HG02571 (cell line): ENCODE results near the gene DOK3.

Experiments
- ATAC-seq: cut with Tn5 transposase; IDR thresholded peaks from one replicate; pipeline ENCODE4 v1.9.1; 2021; ENCODE audit warnings: mild to moderate bottlenecking, moderate library complexity; ENCODE audit not compliant: unreplicated experiment

Gene DOK3, protein sequence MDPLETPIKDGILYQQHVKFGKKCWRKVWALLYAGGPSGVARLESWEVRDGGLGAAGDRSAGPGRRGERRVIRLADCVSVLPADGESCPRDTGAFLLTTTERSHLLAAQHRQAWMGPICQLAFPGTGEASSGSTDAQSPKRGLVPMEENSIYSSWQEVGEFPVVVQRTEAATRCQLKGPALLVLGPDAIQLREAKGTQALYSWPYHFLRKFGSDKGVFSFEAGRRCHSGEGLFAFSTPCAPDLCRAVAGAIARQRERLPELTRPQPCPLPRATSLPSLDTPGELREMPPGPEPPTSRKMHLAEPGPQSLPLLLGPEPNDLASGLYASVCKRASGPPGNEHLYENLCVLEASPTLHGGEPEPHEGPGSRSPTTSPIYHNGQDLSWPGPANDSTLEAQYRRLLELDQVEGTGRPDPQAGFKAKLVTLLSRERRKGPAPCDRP

DNA sequence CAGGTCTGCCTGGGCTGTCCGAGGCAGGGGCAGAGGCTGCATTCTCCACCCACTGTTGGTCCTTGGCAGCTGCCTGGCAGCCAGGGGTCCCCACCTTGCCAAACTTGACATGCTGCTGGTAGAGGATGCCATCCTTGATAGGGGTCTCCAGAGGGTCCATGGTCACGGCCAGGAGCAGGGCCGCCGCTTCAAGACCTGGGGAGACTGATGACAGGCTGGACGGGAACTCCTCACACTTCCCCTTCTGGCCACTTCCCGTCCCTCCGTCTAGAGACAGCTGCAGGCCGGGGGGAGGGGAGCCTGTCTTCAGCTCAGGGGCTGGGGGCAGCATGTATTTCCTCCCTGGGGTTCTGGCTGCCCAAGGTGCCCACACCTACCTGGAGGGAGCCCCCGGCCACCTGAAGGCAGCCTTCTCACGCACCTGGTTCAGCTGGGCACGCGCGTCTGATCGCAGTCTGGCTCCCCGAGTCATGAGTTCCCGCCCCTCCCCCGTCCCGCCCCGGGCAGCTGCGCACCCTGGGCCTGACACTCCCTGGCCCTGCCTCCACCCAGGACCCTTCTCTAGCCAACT lies at the start of gene DOK3:
Gene DOK3 (minus strand): TSS at position 446 of the 571 bp plus-strand sequence. CDS start 286 bp downstream, at position 160.
- peak; percentile 32 for ATAC-seq

DNA sequence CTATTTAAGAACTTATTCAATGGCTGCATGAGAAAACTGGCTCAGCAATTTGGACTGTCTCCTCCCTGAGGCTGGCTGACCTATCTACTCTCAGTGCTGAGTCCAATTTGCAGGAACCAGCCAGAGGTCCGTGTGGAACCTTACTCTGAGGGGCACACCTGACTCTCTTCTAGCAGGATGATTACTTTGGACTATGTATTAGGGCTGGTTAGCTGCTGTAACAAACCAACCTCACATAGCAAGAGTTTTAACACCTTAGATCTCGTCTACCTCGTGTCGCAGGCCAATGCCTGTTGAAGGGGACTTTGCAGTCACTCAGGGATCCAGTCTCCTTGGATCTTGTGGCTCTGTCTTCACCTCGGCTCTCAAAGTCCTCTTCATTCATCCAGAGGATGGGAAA lies 48.2 kb upstream of the DOK3 start:
- no peak for ATAC-seq

DNA sequence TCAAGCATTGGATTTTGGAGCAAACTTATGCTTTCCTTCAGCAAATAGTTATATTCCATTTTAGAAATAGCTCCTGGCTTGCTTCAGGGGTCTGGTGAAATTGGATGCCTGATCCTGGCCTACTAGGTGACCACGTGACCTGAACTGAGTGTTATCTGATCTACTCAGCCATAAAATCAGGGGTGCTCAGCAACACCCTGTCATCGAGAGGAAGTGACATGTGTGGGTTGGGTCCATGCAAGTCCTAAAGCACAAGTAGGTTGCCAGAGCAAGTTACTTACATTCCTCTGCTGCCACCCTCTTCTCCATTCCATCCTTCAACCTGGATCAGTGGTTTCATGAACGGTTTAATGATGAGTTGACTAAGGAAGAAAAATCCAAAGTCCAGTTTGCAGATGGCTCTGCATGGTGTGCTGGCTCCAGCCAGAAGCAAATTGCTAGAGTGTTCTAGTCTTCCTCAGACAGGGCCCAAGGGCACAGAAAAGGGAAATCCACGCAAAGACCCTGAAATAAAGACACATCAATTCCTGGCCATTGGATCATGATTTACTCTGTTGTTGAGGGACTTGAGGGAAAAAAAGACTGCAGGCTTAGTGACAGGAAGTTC lies 47.5 kb upstream of the DOK3 start:
- ATAC-seq = no peak

DNA sequence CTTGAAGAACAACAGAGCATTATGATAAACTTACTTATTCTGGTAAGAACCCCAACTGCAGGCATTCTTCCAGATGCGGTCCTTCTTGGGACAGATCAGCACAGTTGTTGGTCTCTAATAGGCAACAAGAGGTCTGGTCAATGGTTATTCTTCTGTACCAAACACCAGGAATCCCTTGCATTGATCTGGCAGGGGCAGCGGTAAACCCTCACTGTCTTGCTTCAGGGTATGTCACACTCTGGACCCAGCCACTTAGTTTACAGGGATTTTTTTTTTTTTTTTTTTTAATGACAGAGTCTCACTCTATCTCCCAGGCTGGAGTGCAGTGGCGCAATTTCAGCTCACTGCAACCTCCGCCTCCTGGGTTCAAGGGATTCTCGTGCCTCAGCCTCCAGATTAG lies 46.0 kb upstream of the DOK3 start:
- ATAC-seq = no peak

DNA sequence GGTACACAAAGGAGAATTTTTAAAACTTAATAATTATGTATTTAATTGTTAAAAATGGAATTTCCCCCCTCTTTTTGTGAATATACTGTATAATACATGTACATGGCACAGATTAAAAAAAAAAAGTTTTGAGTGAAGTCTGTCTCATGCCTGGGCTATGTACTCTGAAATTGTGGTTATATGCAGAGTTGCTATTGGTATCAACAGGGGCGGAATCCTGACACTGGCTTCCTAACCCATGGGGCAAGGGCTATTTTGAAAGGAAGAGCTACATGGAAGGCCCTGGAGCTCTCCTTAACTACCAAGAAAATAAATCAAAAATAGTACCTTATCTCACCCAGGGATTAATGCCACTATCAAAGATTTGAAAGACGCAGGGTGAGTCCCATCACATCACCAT lies 45.6 kb upstream of the DOK3 start:
- no peak for ATAC-seq

DNA sequence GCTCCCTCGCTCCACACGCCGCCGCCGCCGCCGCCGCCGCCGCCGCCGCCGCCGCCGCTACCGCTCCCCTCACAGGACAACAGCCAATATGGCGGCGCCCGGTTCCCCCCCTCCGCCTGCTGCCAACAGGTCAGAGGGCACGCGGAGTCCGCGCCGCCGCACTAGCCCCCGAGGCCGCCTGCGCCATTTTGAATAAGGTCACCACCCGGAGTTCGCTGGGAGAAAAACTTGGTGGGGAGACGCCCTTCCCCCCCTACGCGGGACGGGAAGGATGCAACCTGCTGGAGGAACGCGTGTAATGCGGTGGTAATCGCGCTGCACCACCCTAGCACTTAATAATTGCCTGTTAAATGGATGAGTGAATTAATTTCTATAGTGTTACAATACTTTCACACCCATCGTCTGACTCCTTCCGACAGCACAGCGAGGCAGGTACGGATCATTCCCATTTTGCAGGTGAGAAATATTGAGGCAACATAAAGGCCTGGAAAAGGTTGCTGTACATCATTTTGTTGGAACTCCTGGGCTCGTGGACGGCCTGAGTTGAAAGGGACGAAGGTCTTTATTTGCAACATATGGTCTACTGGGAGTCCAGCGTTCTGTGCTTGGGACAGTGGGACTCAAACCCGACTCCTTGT lies 45.0 kb upstream of the DOK3 start, which contains the start of gene FAM193B:
Gene FAM193B (minus strand): TSS at position 90 of the 638 bp plus-strand sequence. CDS start 105 bp downstream, outside the sequence.
- ATAC-seq = peak; percentile 87

DNA sequence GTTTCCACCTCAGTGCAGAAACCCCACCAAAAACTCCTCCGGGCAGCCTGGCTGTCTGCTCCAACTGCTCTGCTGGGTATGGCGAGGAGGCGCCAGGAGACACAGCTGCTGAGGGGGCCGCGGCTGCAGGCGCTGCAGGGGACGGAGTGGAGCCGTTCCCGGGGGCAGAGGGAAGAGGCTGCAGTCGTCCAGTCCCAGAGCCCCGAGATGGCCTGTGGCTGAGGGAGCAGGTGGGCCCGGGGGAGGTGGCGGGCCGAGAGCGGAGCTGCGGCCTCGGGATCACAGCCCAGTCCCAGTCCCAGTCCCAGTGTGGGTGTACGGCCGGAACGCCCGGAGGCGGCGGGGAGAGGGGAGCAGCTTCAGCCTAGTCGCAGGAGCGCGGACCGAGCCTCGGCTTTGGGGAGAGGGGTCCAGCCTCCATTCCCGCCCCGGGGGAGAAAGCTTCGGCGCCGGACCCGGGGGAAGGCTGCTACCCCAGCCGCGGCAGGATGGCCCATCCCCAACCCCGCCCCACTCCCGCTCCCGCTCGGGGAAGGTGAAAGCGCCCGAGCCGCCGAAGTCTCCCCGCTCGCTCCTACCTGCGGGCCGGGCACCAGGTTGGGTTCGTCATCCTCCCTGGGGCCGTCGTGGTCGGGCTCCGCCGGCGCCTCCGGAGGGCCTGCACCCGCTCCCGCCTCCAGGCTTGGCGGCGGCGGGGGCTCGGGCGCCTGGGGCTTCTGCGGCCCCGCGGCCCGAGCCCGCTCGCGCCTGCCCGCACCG lies 44.2 kb upstream of the DOK3 start:
- peak; percentile 30 for ATAC-seq

DNA sequence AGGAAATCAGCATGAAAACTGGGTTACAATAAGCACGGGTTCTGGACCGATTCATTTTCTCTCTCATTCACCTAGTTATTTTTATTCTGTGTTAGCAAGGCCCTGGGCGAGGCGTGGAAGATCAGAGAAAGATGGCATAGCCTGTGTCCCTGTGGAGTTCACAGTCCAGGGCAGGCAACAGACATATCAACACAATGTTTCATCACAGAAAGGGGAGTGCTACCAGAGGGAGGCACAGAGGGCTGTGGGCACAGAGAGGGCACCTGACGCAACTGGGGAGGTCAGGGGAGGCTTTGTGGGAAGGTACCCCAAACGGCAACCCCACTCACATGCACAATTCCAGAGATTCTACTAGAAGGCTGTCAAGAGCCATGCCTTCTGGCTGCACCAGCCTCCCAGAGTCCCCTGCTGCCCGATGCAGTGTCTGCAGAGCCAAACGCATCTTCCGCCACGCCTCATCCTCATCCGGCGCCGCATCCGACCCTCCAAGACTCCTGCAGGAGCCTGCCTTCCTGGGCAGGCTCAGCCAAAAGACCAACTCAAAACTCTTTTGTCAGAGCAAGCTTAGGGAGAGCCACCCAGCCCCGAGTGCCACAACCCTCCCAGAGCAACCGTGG lies 43.3 kb upstream of the DOK3 start:
- ATAC-seq = no peak

DNA sequence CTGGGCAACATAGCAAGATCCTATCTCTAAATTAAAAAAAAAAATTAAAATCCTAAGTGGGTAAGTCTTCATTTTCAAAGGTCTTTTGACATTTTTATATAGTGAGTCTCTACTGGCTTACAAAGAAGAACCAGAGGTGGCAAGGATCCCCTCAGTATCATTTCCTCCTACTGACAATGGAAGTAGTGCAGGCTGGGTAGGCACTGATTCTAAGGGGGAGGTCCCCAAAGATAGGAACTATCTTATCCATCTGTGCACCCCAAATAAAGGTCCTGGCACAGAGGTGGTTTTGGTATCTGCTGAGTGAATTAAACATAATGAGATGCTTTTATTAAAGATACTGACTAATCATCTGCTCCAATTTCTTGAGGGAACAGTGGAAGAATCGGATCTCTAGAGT lies 40.5 kb upstream of the DOK3 start:
- ATAC-seq = no peak

DNA sequence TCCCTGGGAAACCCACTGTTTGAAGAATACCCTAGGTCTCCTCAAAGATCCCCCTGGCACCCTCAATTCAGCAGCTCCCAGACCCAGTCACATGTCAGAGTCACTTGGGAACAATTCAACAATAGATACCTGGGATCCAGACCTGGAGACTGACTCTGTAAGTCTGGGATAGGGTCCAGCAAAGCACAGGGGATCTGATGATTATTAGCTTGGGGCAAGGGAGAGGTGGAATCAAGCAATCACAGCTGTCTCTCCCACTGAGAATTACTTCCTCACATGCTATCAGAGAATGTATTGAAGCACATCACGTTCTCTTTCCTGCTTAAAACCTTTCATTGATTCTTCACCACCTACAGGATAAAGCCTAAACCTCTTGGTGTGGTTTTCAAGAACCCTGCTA lies 38.9 kb upstream of the DOK3 start:
- ATAC-seq = no peak

DNA sequence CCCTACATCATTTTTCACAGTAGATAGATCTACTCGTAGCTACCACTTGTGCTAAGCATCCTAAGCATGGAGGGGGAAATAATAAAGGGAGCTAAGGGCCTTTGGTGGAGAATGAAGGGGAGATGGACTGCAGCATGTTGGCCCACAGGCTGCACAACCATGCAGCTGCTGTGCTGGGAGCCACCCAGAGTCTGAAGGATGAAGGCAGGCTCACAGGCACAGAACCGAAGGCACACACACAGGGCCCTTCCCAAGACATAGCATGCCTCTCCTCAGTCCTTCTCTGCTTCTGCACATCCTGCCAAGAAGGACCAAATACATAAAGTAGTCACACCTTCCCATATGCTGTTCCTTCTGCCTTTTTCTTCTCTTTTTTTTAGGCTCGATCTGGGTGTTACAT lies 38.1 kb upstream of the DOK3 start:
- no peak for ATAC-seq

DNA sequence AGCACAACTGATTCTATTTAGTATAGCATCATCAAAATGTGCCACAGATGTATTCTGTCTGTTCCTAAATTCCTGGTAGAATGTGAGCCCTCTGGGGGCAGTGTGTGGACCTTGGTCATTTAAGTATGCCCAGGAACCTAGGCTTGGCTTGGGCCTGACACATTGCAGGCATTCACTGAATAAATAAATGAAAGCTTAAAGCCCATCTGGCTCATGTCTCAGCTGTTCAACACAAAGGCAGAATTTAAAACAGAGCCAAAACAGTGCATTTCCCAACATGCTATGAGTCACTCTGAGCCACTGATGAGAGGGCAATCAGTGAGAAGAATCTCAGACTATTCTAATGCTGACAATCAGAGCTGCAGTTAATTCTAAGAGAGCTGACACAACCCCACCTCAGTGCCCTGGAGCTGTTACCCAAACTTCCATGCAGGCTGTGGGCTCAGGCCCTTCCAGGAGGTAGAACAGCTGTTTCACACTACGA lies 36.7 kb upstream of the DOK3 start:
- no peak for ATAC-seq

DNA sequence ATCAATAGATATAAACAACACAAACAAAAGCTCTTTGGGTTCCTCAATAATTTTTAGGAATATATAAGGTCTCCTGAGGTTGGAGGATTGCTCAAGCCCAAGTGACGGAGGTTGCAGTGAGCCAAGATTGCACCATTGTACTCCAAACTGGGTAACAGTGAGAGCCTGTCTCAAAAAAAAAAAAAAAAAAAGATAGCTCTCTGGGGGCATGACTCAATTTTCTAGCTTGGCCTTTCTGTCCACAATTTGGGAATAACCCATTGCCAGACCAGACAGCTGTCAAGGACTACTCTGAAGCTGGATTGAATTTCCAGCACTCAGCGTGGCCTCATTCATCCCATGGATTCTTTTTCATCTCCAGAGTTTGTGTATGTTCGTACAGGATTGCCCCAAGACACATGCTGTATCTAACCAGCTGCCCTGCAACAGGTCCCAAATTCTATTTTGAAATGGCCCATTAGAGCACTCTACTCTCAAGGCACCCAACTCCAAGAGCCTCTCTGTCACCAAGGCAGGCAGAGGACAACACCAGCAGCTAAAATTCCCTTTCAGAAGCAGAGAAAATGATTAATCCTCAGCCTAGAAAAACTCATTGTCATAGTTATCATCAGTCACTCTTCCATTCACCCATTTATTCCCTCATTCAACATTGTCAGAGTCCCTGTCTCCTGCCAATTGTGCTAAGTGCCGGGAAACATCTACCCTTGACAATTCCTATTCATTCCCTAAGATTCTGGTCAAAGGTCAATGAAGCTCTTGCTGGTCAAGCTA lies 36.0 kb upstream of the DOK3 start:
- no peak for ATAC-seq

DNA sequence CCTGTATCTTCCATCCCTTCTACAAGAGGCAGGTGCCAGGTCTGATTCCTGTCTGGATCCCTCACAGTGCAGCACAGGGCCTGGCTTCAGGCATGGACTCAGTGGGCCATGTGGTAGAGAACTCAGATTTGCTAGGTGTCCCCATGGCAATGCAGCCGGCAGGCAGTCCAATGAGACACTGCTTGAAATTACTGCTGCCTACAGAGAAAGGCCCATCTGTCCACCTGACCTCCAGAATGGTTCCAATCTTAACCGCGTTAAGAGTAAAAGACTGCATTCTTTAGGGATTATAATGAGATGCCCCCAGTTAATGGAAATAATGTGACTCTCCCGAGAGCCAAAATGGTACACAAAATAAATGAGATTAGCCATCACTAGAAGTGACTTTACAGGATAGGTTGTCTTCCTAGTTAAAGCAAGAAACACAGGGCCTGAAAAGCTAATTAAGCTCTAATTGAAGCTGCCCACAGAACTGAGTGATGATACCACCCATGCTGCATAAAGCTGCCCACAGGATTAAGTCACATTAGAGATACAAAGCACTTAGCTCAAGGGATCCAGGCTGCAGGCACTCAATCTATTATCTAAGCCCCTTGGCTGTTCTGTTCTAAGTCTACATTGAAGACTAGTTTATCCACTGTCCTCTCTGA lies 33.3 kb upstream of the DOK3 start:
- no peak for ATAC-seq

DNA sequence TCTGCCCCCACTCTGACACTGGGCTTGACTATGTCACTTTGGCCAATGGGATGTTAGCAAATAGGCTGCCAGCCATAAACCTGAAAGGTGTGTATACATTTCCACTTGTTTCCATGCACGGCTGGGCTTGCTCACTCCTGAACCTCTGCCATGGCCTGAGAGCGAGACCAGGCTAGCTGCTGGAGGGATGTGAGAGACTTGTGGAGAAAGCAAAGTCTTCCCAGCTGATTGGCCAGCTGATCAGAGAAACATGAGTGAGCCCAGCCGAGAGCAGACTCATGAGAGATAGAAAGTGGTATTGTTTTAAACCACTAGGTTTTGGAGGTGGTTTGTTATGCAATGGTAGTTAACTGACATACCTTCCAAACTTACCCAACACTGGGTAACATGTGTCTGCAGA lies 30.8 kb upstream of the DOK3 start:
- ATAC-seq = no peak

DNA sequence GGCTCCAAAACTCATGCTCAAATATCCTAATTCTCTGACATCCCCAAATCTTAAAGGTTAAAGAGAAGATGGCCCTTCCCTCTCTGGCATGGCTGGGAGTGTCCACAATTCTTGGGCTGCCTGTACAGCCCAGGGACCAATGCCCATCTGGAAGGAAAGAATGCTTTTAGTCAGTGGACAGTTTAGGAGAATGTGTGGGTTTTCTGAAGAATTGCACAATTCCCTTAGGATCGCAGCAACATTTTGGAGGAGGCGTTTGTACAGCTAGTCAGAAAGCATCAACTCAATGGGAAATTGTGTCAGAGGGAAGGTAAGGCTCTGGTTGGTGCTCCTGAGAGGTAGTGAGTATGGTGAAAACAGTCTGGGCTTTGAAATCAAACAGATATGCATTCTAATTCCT lies 29.8 kb upstream of the DOK3 start:
- ATAC-seq = no peak

DNA sequence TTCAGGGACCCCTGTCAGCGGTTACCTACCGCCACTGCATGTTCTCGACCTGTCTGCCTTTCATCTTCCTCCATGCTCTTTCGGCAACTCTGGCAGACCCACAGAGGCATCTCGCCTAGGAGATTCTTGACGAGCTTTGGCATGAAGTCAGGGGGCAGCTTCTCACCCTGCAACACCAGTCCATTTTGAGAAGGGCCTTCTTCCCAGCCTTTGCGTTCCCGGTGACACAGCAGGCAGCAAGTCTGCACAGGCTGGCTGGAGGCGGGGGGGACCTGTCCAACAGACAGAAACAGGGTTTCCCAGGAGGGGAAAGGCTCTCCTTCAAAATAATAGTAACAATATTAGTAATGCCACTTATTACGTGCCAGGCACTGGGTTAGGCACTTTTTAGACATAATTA lies 29.2 kb upstream of the DOK3 start:
- ATAC-seq = no peak

DNA sequence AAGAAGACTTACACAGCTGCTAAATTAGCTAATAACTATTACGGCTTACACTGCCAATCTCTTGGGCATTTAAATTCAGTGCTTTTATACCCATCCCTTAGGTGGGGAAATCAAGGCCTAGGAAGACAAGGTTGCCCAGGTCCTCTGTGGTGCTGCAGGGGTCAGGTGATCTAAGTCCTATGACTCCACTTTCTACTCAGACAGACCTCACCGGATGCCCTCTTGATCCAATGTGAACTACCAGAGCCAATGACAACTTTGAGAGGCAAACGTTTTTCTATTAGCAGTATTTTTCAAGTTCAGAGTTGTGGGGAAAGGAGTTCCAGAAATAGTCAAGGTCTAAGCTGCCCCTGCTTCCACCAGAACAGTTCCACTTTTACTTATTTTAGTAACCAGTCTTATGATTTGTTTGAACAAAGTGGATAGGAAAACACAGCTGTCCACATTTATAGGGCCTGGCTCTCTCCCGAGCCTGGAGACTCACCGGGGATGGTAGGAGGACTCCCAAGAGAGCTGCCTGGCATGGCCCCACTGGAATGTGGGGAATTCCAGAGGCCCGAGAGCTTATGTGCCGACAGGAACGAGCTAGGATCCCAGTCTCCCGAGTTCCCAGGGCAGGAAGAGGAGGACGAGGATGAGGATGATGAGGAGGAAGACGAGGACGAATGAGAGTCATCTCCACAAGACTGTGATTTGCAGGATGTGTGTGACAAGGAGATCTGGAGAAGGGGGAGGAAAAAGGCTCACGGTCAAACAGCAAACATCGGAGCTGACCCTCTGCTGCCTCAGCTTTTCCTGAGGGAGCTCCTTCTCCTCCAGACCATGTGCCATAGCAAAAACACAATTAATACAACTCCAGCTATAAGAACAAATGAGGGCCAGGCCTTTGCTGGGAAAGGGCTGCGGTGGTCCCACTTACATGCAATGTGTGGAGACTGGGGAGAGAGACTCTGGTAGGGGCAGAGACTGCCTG lies 28.0 kb upstream of the DOK3 start:
- no peak for ATAC-seq
